GM23338 (cell line): ENCODE results near the gene ADGRD1. TPM values are rescaled to one million over a fixed set of nuclear protein-coding genes. Genes with fewer than 3 reads are reported as not detected.

Experiments used
- CREB1 ChIP-seq: fragments of 250-450 bp; sonication (Bioruptor Pico); IDR thresholded peaks from 2 replicates; pipeline ENCODE4 v1.5.0; 2020; ENCODE audit warnings: low read depth, mild to moderate bottlenecking, moderate library complexity
- EZH2phosphoT487 ChIP-seq: fragments of 200-600 bp; sonication (generic); IDR thresholded peaks from one replicate; pipeline ENCODE4 v1.8.1; 2018; ENCODE audit warnings: antibody characterized with exemption; ENCODE audit not compliant: unreplicated experiment
- ZNF114 ChIP-seq: fragments of 250-450 bp; sonication (Bioruptor Pico); IDR thresholded peaks from 2 replicates; pipeline ENCODE4 v1.5.0; 2020; ENCODE audit warnings: mild to moderate bottlenecking, moderate library complexity
- ZNF331 ChIP-seq: fragments of 250-450 bp; sonication (Bioruptor Pico); IDR thresholded peaks from 2 replicates; pipeline ENCODE4 v1.5.0; 2020; ENCODE audit warnings: low read depth, mild to moderate bottlenecking, moderate library complexity
- polyA plus RNA-seq: library from polyadenylated mRNA; unstranded; fragments of >200 nt; fragmentation: Nextera tagmentation; extraction: Ambion mirVana; gene quantifications from 2 replicates; pipeline ENCODE4 v1.2.1, GENCODE V29; 2016
- total RNA-seq: library from RNA; depleted of rRNA; stranded (reverse); fragments of >200 nt; shearing (Covaris generic); gene quantifications from 2 replicates; pipeline ENCODE4 v1.2.3, GENCODE V29; 2014
- TF ChIP-seq, protein P1 (sequence below): fragments of 250-450 bp; sonication (Bioruptor Pico); IDR thresholded peaks from 2 replicates; pipeline ENCODE4 v1.5.0; 2020; ENCODE audit warnings: mild to moderate bottlenecking, moderate library complexity
- TF ChIP-seq, protein P2 (sequence below), 2 experiments: fragments of 200-600 bp in 1 of 2; sonication (generic) in 1 of 2; conservative IDR thresholded peaks; 2 replicates each; pipeline versions ENCODE4 v1.5.1 to v1.6.1; 2016 to 2017; ENCODE audit warnings: antibody characterized with exemption in 2 of 2, low read depth in 2 of 2, mild to moderate bottlenecking in 2 of 2, moderate library complexity in 1 of 2
- TF ChIP-seq, protein P3 (sequence below): IDR thresholded peaks from 2 replicates; pipeline ENCODE4 v1.6.1; 2016; ENCODE audit warnings: antibody characterized with exemption

The ADGRD1 gene
- total and polyA plus RNA-seq, 2 experiments from 2014 or later: 1.4 TPM; not detected in 1

DNA sequence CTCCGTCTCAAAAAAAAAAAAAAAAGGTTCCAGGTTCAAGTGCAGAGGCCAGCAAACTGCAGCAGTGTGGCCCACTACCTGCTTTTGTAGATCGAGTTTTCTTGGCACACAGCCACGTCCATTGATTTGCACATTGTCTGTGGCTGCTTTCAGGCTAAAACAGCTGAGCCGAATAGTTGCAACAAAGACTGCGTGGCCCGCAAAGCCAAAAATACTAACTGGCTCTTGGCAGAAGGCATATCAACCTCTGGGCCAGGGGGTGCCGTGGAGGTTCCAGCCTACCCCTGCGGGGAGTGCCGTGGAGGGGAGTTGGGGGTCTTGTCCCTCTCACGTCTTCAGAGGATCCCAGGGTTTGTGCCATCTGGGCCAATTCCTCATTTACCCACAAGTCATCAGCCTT lies 170.1 kb downstream of the ADGRD1 start (continued):
- TF ChIP-seq, protein P1, sequence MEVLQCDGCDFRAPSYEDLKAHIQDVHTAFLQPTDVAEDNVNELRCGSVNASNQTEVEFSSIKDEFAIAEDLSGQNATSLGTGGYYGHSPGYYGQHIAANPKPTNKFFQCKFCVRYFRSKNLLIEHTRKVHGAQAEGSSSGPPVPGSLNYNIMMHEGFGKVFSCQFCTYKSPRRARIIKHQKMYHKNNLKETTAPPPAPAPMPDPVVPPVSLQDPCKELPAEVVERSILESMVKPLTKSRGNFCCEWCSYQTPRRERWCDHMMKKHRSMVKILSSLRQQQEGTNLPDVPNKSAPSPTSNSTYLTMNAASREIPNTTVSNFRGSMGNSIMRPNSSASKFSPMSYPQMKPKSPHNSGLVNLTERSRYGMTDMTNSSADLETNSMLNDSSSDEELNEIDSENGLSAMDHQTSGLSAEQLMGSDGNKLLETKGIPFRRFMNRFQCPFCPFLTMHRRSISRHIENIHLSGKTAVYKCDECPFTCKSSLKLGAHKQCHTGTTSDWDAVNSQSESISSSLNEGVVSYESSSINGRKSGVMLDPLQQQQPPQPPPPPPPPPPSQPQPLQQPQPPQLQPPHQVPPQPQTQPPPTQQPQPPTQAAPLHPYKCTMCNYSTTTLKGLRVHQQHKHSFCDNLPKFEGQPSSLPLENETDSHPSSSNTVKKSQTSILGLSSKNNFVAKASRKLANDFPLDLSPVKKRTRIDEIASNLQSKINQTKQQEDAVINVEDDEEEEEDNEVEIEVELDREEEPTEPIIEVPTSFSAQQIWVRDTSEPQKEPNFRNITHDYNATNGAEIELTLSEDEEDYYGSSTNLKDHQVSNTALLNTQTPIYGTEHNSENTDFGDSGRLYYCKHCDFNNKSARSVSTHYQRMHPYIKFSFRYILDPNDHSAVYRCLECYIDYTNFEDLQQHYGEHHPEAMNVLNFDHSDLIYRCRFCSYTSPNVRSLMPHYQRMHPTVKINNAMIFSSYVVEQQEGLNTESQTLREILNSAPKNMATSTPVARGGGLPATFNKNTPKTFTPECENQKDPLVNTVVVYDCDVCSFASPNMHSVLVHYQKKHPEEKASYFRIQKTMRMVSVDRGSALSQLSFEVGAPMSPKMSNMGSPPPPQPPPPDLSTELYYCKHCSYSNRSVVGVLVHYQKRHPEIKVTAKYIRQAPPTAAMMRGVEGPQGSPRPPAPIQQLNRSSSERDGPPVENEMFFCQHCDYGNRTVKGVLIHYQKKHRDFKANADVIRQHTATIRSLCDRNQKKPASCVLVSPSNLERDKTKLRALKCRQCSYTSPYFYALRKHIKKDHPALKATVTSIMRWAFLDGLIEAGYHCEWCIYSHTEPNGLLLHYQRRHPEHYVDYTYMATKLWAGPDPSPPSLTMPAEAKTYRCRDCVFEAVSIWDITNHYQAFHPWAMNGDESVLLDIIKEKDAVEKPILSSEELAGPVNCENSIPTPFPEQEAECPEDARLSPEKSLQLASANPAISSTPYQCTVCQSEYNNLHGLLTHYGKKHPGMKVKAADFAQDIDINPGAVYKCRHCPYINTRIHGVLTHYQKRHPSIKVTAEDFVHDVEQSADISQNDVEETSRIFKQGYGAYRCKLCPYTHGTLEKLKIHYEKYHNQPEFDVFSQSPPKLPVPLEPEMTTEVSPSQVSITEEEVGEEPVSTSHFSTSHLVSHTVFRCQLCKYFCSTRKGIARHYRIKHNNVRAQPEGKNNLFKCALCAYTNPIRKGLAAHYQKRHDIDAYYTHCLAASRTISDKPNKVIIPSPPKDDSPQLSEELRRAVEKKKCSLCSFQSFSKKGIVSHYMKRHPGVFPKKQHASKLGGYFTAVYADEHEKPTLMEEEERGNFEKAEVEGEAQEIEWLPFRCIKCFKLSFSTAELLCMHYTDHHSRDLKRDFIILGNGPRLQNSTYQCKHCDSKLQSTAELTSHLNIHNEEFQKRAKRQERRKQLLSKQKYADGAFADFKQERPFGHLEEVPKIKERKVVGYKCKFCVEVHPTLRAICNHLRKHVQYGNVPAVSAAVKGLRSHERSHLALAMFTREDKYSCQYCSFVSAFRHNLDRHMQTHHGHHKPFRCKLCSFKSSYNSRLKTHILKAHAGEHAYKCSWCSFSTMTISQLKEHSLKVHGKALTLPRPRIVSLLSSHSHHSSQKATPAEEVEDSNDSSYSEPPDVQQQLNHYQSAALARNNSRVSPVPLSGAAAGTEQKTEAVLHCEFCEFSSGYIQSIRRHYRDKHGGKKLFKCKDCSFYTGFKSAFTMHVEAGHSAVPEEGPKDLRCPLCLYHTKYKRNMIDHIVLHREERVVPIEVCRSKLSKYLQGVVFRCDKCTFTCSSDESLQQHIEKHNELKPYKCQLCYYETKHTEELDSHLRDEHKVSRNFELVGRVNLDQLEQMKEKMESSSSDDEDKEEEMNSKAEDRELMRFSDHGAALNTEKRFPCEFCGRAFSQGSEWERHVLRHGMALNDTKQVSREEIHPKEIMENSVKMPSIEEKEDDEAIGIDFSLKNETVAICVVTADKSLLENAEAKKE (CRISPR knock-in tag): no peak
- TF ChIP-seq CREB1 (CRISPR knock-in tag): no peak
- no peak for TF ChIP-seq ZNF114 (CRISPR knock-in tag)
- TF ChIP-seq, protein P2, sequence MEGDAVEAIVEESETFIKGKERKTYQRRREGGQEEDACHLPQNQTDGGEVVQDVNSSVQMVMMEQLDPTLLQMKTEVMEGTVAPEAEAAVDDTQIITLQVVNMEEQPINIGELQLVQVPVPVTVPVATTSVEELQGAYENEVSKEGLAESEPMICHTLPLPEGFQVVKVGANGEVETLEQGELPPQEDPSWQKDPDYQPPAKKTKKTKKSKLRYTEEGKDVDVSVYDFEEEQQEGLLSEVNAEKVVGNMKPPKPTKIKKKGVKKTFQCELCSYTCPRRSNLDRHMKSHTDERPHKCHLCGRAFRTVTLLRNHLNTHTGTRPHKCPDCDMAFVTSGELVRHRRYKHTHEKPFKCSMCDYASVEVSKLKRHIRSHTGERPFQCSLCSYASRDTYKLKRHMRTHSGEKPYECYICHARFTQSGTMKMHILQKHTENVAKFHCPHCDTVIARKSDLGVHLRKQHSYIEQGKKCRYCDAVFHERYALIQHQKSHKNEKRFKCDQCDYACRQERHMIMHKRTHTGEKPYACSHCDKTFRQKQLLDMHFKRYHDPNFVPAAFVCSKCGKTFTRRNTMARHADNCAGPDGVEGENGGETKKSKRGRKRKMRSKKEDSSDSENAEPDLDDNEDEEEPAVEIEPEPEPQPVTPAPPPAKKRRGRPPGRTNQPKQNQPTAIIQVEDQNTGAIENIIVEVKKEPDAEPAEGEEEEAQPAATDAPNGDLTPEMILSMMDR (conservative IDR thresholded peaks at IDR 0.05; ENCODE audit: low read depth in 2 of 2): no peak
- TF ChIP-seq, protein P3, sequence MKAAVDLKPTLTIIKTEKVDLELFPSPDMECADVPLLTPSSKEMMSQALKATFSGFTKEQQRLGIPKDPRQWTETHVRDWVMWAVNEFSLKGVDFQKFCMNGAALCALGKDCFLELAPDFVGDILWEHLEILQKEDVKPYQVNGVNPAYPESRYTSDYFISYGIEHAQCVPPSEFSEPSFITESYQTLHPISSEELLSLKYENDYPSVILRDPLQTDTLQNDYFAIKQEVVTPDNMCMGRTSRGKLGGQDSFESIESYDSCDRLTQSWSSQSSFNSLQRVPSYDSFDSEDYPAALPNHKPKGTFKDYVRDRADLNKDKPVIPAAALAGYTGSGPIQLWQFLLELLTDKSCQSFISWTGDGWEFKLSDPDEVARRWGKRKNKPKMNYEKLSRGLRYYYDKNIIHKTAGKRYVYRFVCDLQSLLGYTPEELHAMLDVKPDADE: no peak
- no peak for TF ChIP-seq ZNF331 (CRISPR knock-in tag)
- no peak for TF ChIP-seq EZH2phosphoT487
